ENCODE data around the gene EYA4. TPM values are rescaled to one million over a fixed set of nuclear protein-coding genes. Genes with fewer than 3 reads are reported as not detected.

EYA4 gene
- total and polyA plus RNA-seq, 2 of the 4 experiments (the other 2 are of a cell fraction): 5.7 to 11.1 TPM

DNA sequence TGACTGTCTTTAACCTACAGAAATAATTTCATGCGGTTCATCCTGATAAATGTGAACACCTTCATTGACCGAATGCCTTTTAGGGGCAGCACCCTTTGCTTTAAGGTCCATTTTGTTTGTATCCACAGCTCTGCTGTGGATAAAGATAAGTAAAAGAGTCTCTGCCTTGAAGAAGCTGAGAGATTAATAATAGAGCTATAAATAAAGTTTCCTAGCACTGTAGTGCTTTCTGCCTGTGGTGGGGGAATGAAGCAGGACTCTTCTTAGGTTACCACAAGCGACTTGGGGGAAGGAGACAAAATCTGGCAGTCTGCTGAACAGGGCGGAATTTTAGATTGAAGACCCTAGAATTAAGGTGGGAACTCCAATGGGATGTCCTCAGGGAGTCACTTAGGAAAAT, 57.6 kb downstream of the EYA4 start:
- DNase-seq (no peak), ATAC-seq (ENCODE audit: low read depth) (no peak)
- H3K4me2 ChIP-seq (ENCODE audit: low read depth, low read length): no peak overlapping the region
- no peak overlapping the region for H2BK20ac ChIP-seq (ENCODE audit: low read depth, low read length)
- no peak overlapping the region for H3K14ac ChIP-seq (replicated peaks; ENCODE audit: low read depth, low read length)
- intact Hi-C loops (cut with micrococcal nuclease): no loop called here
- no peak overlapping the region for H2AFZ ChIP-seq (replicated peaks; ENCODE audit: low read length, poor library complexity)
- H2BK120ac ChIP-seq (ENCODE audit: low read depth, low read length): no peak overlapping the region
- no peak overlapping the region for H2BK5ac ChIP-seq (ENCODE audit: low read depth, low read length, poor library complexity, severe bottlenecking)
- peaks cover 4% of the 10 kb centered on the region for H3K4me1 ChIP-seq (ENCODE audit: control insufficient read depth, insufficient read depth, low read length)
- H3K36me3 ChIP-seq (ENCODE audit: control insufficient read depth, insufficient read depth, low read length): peaks cover 1% of the 10 kb centered on the region; the same call in 1 of the 2 replicates
- no peaks in the 10 kb centered on the region for H3K27me3 ChIP-seq (ENCODE audit: control insufficient read depth, insufficient read depth, low read length)
- no peak overlapping the region for H2AK5ac ChIP-seq (ENCODE audit: low read depth, low read length)
- peaks cover 4% of the 10 kb centered on the region for H3K9me1 ChIP-seq (ENCODE audit: insufficient read depth, low read length)
- ChIA-PET CTCF (no interaction called here), POLR2A (ENCODE audit: unreplicated experiment) (no interaction called here)
- H3K9ac ChIP-seq (ENCODE audit: low read depth, low read length): no peak overlapping the region
- no TSS peak for BruUV-seq (replicated peaks)
- H4K5ac ChIP-seq (ENCODE audit: low read depth, low read length): no peak overlapping the region
- WGBS, 2 experiments (ENCODE audit: extremely low coverage in 2 of 2, insufficient read length in 1 of 2): 50% methylated on average over 2 of the region's 4 CpGs; no CpG with 5 or more reads in 1 of the 2 experiments
- no peak overlapping the region for H4K8ac ChIP-seq (ENCODE audit: low read depth in 2 of 2, low read length in 2 of 2)
- no peak overlapping the region for H4K91ac ChIP-seq (ENCODE audit: insufficient read depth, low read depth, low read length)
- no peak overlapping the region for H3K23ac ChIP-seq (ENCODE audit: low read depth, low read length)
- H3K27ac ChIP-seq (ENCODE audit: insufficient read depth, low read length): no peak overlapping the region
- TF ChIP-seq MAFK (IDR thresholded peaks at IDR 0.05; ENCODE audit: low read depth, low read length): no peak
- TF ChIP-seq, protein P1, sequence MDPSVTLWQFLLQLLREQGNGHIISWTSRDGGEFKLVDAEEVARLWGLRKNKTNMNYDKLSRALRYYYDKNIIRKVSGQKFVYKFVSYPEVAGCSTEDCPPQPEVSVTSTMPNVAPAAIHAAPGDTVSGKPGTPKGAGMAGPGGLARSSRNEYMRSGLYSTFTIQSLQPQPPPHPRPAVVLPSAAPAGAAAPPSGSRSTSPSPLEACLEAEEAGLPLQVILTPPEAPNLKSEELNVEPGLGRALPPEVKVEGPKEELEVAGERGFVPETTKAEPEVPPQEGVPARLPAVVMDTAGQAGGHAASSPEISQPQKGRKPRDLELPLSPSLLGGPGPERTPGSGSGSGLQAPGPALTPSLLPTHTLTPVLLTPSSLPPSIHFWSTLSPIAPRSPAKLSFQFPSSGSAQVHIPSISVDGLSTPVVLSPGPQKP (IDR thresholded peaks at IDR 0.05; ENCODE audit: borderline replicate concordance, low read depth, low read length): no peak
- no peak for TF ChIP-seq FOS (IDR thresholded peaks at IDR 0.05; ENCODE audit: low read depth, low read length)
- TF ChIP-seq MAZ (IDR thresholded peaks at IDR 0.05; ENCODE audit: borderline replicate concordance, low read depth, low read length): no peak
- TF ChIP-seq RFX5 (IDR thresholded peaks at IDR 0.05; ENCODE audit: low read depth, low read length): no peak
- TF ChIP-seq CHD1 (IDR thresholded peaks at IDR 0.05; ENCODE audit: low read depth, low read length): no peak
- no peak for TF ChIP-seq BHLHE40 (IDR thresholded peaks at IDR 0.05; ENCODE audit: low read depth, low read length)
- no peak for TF ChIP-seq RCOR1 (IDR thresholded peaks at IDR 0.05; ENCODE audit: insufficient replicate concordance, low read length)
- no peak for TF ChIP-seq MXI1 (IDR thresholded peaks at IDR 0.05; ENCODE audit: borderline replicate concordance, low read depth, low read length)
- TF ChIP-seq, protein P2, sequence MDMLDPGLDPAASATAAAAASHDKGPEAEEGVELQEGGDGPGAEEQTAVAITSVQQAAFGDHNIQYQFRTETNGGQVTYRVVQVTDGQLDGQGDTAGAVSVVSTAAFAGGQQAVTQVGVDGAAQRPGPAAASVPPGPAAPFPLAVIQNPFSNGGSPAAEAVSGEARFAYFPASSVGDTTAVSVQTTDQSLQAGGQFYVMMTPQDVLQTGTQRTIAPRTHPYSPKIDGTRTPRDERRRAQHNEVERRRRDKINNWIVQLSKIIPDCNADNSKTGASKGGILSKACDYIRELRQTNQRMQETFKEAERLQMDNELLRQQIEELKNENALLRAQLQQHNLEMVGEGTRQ (IDR thresholded peaks at IDR 0.05; ENCODE audit: low read depth, low read length): no peak
- no peak for TF ChIP-seq NFE2L2 (IDR thresholded peaks at IDR 0.05; ENCODE audit: low read depth, low read length)
- TF ChIP-seq, protein P3, sequence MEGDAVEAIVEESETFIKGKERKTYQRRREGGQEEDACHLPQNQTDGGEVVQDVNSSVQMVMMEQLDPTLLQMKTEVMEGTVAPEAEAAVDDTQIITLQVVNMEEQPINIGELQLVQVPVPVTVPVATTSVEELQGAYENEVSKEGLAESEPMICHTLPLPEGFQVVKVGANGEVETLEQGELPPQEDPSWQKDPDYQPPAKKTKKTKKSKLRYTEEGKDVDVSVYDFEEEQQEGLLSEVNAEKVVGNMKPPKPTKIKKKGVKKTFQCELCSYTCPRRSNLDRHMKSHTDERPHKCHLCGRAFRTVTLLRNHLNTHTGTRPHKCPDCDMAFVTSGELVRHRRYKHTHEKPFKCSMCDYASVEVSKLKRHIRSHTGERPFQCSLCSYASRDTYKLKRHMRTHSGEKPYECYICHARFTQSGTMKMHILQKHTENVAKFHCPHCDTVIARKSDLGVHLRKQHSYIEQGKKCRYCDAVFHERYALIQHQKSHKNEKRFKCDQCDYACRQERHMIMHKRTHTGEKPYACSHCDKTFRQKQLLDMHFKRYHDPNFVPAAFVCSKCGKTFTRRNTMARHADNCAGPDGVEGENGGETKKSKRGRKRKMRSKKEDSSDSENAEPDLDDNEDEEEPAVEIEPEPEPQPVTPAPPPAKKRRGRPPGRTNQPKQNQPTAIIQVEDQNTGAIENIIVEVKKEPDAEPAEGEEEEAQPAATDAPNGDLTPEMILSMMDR (conservative IDR thresholded peaks at IDR 0.05; ENCODE audit: low read depth, low read length): no peak
- no peak for TF ChIP-seq SMC3 (IDR thresholded peaks at IDR 0.05; ENCODE audit: low read depth, low read length)
- TF ChIP-seq RAD21 (IDR thresholded peaks at IDR 0.05; ENCODE audit: low read length): no peak
- no peak for TF ChIP-seq POLR2A (IDR thresholded peaks at IDR 0.05; ENCODE audit: low read depth, low read length)
- no peak for TF ChIP-seq CEBPB (IDR thresholded peaks at IDR 0.05; ENCODE audit: low read depth, low read length)
- H3K18ac ChIP-seq (ENCODE audit: low read depth, low read length): no peak overlapping the region
- dilution Hi-C loops (cut with HindIII; ENCODE audit: low sequenced_read_pairs, unreplicated experiment): no loop called here
- H3K4me3 ChIP-seq (ENCODE audit: insufficient read depth, low read depth, low read length): no peak overlapping the region
- in situ Hi-C loops (cut with MboI; ENCODE audit: low sequenced_read_pairs): no loop called here
- no peak overlapping the region for H3K56ac ChIP-seq (ENCODE audit: extremely low read depth, insufficient read depth, low read length)
- no peak overlapping the region for H3K4ac ChIP-seq (ENCODE audit: low read depth, low read length)
- no peaks in the 10 kb centered on the region for H3K9me3 ChIP-seq (ENCODE audit: control insufficient read depth, insufficient read depth, low read length)
- no peak overlapping the region for H2AK9ac ChIP-seq (replicated peaks; ENCODE audit: low read depth, low read length, poor library complexity)
- peaks cover 6% of the 10 kb centered on the region for H4K20me1 ChIP-seq (ENCODE audit: insufficient read depth, low read length)
- peaks cover 16 to 24% of the 10 kb centered on the region in 2 experiments for H3K79me1 ChIP-seq (ENCODE audit: low read depth in 1 of 2, low read length in 2 of 2)
- H2BK15ac ChIP-seq (ENCODE audit: low read depth, low read length): no peak overlapping the region

Data from IMR-90 (cell line).